Measurements from ENCODE around the gene CDCA7.
"Not testable (repeated sequence)": the region's sequence is repeated elsewhere in the genome, so short reads cannot be mapped to it uniquely, and the experiment has no call there.

The CDCA7 gene

DNA sequence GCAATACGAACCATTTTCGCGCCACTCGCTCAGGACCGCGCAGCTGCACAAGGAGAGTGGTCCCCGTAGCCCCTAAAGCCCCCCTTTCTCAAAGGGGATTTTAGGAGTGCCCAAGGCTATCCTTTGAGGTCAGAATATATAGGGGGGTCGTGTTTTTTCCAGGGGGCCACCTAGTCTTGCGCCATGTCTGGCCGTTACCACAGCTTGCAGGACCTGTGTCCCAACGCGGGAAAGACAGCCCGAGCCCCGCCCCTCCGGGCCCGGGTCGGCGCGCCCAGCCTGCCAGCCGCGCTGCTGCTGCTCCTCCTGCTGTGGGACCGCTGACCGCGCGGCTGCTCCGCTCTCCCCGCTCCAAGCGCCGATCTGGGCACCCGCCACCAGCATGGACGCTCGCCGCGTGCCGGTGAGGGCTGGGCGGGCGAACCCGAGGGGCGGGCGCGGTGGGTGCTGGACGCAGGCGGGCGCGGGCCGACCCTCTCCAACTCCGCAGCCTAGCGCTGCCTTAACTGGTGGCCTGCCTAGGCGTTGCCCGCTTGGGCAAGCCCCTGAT is at the start of gene CDCA7:
TSS of gene CDCA7 (plus strand) at position 291 of the 550 bp plus-strand sequence. CDS start at position 383, 92 bp downstream.
- peak within 1 kb of the TSS; percentile 96 for H3K27ac ChIP-seq
- 0 out of 2 replicates have a peak, but pooled peaks have one; percentile 14 for TF ChIP-seq CTCF (conservative IDR thresholded peaks at IDR 0.05)

- H3K27ac ChIP-seq, result no peak overlapping the region
Measured at GRCh38 chr2:173305303-173305702, 49.4 kb upstream of the CDCA7 start.

DNA sequence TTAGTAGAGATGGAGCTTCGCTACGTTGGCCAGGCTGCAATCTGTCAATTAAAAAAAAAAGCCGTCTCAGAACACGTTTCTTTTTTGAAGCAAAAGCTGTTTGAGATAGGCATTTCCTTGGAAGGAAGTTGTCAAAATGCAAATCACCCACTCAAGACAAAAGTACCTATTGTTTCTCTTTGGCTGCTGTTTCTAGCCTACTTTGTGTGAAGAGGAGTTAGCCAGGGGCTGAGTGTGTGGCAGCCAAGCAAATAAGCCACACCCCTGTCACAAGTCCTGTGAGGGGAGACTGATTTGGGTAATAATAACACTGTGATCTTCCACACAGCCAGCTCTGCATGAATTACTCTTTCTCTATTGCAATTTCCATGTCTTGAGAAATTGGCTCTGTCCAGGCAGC is 47.4 kb upstream of the CDCA7 start:
- no peak overlapping the region for H3K27ac ChIP-seq
- TF ChIP-seq CTCF (conservative IDR thresholded peaks at IDR 0.05), result no peak

More at GRCh38 chr2:173305303-173305702, 49.4 kb upstream of the CDCA7 start:
- TF ChIP-seq CTCF (conservative IDR thresholded peaks at IDR 0.05), result no peak

DNA sequence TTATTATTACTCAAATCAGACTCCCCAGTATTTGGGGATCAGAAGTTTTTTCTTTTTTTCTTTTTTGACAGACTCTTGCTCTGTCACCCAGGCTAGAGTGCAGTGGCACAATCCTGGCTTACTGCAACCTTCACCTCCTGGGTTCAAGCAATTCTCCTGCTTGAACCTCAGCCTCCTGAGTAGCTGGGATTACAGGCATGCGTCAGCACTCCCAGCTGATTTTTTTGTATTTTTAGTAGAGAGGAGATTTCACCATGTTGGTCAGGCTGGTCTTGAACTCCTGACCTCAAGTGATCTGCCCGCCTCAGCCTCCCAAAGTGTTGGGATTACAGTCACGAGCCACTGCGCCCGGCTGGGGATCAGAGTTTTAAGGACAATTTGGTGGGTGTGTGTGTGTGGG is 45.3 kb upstream of the CDCA7 start:
- not testable (repeated sequence) for H3K27ac ChIP-seq

- TF ChIP-seq CTCF (conservative IDR thresholded peaks at IDR 0.05), result no peak
- no peak overlapping the region; the same call in 1 of the 2 replicates for H3K27ac ChIP-seq
Measured at GRCh38 chr2:173311844-173312606, 42.6 kb upstream of the CDCA7 start.

DNA sequence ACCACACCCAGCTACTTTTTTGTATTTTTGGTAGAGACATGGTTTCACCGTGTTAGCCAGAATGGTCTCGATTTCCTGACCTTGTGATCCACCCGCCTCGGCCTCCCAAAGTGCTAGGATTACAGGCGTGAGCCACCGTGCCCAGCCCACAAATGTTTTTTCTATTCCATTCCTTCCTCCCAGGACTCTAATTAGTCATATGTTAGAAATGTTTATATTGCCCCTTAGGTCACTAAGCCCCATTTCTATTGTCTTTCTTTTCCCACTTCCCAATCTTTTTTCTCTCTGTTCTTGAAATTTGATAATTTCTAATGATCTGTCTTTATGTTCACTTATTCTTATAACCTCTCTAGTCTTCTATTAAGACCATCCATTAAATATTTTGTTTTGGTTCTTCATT is 31.3 kb upstream of the CDCA7 start:
- no peak overlapping the region for H3K27ac ChIP-seq
- no peak for TF ChIP-seq CTCF (conservative IDR thresholded peaks at IDR 0.05)

DNA sequence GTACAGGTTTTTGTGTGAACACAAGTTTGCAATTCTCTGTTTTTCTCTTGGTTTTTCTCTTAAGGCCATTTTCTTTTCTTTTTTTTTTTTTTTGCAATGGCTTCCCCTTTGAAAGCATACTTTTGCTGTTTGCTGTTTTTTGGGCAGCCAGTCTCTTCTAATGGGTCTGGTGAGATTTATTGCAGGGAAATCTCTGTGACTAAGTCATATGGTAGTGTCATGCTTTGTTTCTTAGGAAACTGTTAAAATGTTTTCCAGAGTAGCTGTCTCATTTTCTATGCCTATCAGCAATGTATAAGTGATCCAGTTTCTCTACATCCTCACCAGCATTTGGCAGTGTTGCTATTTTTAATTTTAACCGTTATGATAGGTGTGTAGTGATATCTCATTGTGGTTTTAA is 27.9 kb upstream of the CDCA7 start:
- TF ChIP-seq CTCF (conservative IDR thresholded peaks at IDR 0.05), result no peak
- no peak overlapping the region for H3K27ac ChIP-seq

- TF ChIP-seq CTCF (conservative IDR thresholded peaks at IDR 0.05), result no peak
- no peak overlapping the region for H3K27ac ChIP-seq
Measured at GRCh38 chr2:173327421-173327820, 27.3 kb upstream of the CDCA7 start.

DNA sequence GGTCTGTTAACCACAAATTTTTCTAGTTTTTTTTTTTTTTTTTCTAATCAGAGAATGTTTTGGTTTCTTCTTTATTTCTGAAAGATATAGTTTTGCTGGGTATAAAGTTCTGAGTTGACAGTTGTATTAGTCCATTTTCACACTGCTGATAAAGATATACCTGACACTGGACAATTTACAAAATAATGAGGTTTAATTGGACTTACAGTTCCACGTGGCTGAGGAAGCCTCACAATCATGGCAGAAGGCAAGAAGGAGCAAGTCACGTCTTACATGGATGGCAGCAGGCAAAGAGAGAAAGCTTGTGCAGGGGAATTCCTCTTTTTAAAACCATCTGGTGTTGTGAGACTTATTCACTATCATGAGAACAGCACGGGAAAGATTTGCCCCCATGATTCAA is 21.7 kb upstream of the CDCA7 start:
- H3K27ac ChIP-seq, result not testable (repeated sequence)

Data from VCaP (cell line).